ENCODE measurements around the gene POLN. TPM values are rescaled to one million over a fixed set of nuclear protein-coding genes. Genes with fewer than 3 reads are reported as not detected.
"Not testable (repeated sequence)": the region's sequence is repeated elsewhere in the genome, so short reads cannot be mapped to it uniquely, and the experiment has no call there.

Gene POLN
- total RNA-seq, 4 donors from 2014 or later, result 0.70 to 6.6 (median 3.2) TPM

GRCh38 chr4:2236944-2237666, 4.8 kb downstream of the POLN start:
- no peak for DNase-seq
- H3K36me3 ChIP-seq, result peaks cover 0 to 32% (median 0%) of the 10 kb centered on the region in 3 donors
- no peaks in the 10 kb centered on the region for H3K9me3 ChIP-seq
- H3K4me3 ChIP-seq, result no peak overlapping the region
- TF ChIP-seq POLR2A (IDR thresholded peaks at IDR 0.05), result no peak
- H3K27me3 ChIP-seq, result no peaks in the 10 kb centered on the region
- no peak overlapping the region for H3K27ac ChIP-seq
- peaks cover 0 to 37% (median 7%) of the 10 kb centered on the region in 4 donors for H3K4me1 ChIP-seq

GRCh38 chr4:2231082-2231481, 10.8 kb downstream of the POLN start:
- DNase-seq, result no peak
- H3K27me3 ChIP-seq, result no peaks in the 10 kb centered on the region
- TF ChIP-seq CTCF (IDR thresholded peaks at IDR 0.05) (no peak), POLR2A (IDR thresholded peaks at IDR 0.05) (no peak)
- no peak overlapping the region for H3K4me3 ChIP-seq
- H3K36me3 ChIP-seq, result peaks cover 0 to 31% (median 0%) of the 10 kb centered on the region in 3 donors
- no peaks in the 10 kb centered on the region for H3K9me3 ChIP-seq
- no peaks in the 10 kb centered on the region for H3K4me1 ChIP-seq
- no peak overlapping the region for H3K27ac ChIP-seq

- H3K4me1 ChIP-seq, result no peaks in the 10 kb centered on the region
- no peak for TF ChIP-seq POLR2A (IDR thresholded peaks at IDR 0.05)
- no peak for TF ChIP-seq CTCF (IDR thresholded peaks at IDR 0.05)
Measured at GRCh38 chr4:2226261-2226660, 15.7 kb downstream of the POLN start.

GRCh38 chr4:2222838-2223237, 19.1 kb downstream of the POLN start:
- Histone ChIP-seq H3K4me1 (no peaks in the 10 kb centered on the region), H3K27me3 (no peaks in the 10 kb centered on the region), H3K4me3 (no peak overlapping the region), H3K9me3 (no peaks in the 10 kb centered on the region), H3K27ac (no peak overlapping the region), H3K36me3 (peaks cover 0 to 4% (median 0%) of the 10 kb centered on the region in 3 donors)
- TF ChIP-seq POLR2A (IDR thresholded peaks at IDR 0.05) (no peak), CTCF (IDR thresholded peaks at IDR 0.05) (no peak)
- no peak for DNase-seq

More at GRCh38 chr4:2226261-2226660, 15.7 kb downstream of the POLN start:
- no peak overlapping the region for H3K4me3 ChIP-seq
- DNase-seq, result no peak
- no peak overlapping the region for H3K27ac ChIP-seq
- no peaks in the 10 kb centered on the region for H3K27me3 ChIP-seq
- H3K36me3 ChIP-seq, result peaks cover 0 to 9% (median 0%) of the 10 kb centered on the region in 3 donors
- no peaks in the 10 kb centered on the region for H3K9me3 ChIP-seq

GRCh38 chr4:2221378-2221777, 20.5 kb downstream of the POLN start:
- not testable (repeated sequence) for H3K27me3 ChIP-seq, H3K4me1 ChIP-seq, H3K9me3 ChIP-seq

GRCh38 chr4:2220016-2220630, 21.8 kb downstream of the POLN start:
- Histone ChIP-seq H3K27me3 (no peaks in the 10 kb centered on the region), H3K4me1 (no peaks in the 10 kb centered on the region), H3K27ac (no peak overlapping the region), H3K36me3 (peaks cover 0 to 4% (median 0%) of the 10 kb centered on the region in 3 donors), H3K9me3 (no peaks in the 10 kb centered on the region), H3K4me3 (no peak overlapping the region)
- peak; percentile 73 to 89 (median 80) for DNase-seq
- no peak for TF ChIP-seq POLR2A (IDR thresholded peaks at IDR 0.05)
- TF ChIP-seq CTCF (IDR thresholded peaks at IDR 0.05), result peak; percentile 57 to 91 (median 79)

More at GRCh38 chr4:2221378-2221777, 20.5 kb downstream of the POLN start:
- not testable (repeated sequence) for H3K27ac ChIP-seq, H3K4me3 ChIP-seq, DNase-seq, H3K36me3 ChIP-seq
